ENCODE measurements around the gene C16orf96. TPM values are rescaled to one million over a fixed set of nuclear protein-coding genes. Genes with fewer than 3 reads are reported as not detected.

The C16orf96 gene
- polyA plus RNA-seq, 4 donors, result 0.03 to 0.07 TPM; not detected in 2

DNA sequence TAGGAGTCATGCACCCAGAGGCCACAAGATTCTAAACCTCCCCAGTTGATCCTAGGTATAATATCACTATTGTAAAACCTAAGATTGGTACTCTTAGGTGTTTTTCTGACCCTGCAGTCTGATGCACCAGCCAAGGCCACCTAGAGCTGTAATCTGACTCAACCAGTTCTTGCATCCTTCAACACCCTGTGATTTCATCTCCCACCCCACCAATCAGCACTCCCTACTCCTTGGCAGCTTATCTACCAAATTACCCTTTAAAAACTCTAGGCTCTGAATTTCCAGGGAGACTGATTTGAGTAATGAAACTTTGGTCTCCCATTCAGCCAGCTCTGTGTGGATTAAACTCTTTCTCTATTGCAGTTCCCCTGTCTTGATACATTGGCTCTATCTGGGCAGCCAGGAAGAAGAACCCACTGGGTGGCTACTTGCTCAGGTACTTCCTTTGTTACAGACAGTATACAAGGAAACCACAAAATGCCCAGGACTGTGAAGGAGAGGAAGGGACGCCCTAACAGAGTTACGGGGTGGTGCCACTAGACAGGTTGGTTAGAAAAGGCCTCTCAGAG lies 16.3 kb upstream of the C16orf96 start:
- no peak overlapping the region for H3K27ac ChIP-seq (ENCODE audit: low read depth in 1 of 3, low read length in 2 of 3)
- H3K4me3 ChIP-seq (ENCODE audit: low read depth in 1 of 3, low read length in 3 of 3), result no peak overlapping the region
- FAIRE-seq, result no peak
- WGBS, 3 donors, result 97 to 100% (median 97%) methylated on average over 2 of the region's 2 CpGs
- H3K4me1 ChIP-seq (ENCODE audit: control insufficient read depth in 3 of 3, insufficient read depth in 2 of 3, low read depth in 1 of 3, low read length in 2 of 3), result peaks cover 0 to 9% (median 4%) of the 10 kb centered on the region in 3 donors
- peaks cover 0 to 22% of the 10 kb centered on the region in 2 donors for H3K9me3 ChIP-seq (ENCODE audit: control insufficient read depth in 2 of 2, insufficient read depth in 1 of 2, low read depth in 1 of 2, low read length in 1 of 2)
- H3K36me3 ChIP-seq (ENCODE audit: control insufficient read depth in 3 of 3, insufficient read depth in 2 of 3, low read depth in 1 of 3, low read length in 3 of 3), result peaks cover 0 to 13% (median 0%) of the 10 kb centered on the region in 3 donors
- no peaks in the 10 kb centered on the region for H3K27me3 ChIP-seq (ENCODE audit: control insufficient read depth in 3 of 3, insufficient read depth in 3 of 3, low read length in 3 of 3)
- DNase-seq, result no peak

- Histone ChIP-seq H3K36me3 (ENCODE audit: control insufficient read depth in 3 of 3, insufficient read depth in 2 of 3, low read depth in 1 of 3, low read length in 3 of 3) (no peaks in the 10 kb centered on the region), H3K27ac (ENCODE audit: low read depth in 1 of 3, low read length in 2 of 3) (no peak overlapping the region), H3K27me3 (ENCODE audit: control insufficient read depth in 3 of 3, insufficient read depth in 3 of 3, low read length in 3 of 3) (no peaks in the 10 kb centered on the region), H3K4me1 (ENCODE audit: control insufficient read depth in 3 of 3, insufficient read depth in 2 of 3, low read depth in 1 of 3, low read length in 2 of 3) (no peaks in the 10 kb centered on the region), H3K9me3 (ENCODE audit: control insufficient read depth in 2 of 2, insufficient read depth in 1 of 2, low read depth in 1 of 2, low read length in 1 of 2) (peaks cover 0 to 14% of the 10 kb centered on the region in 2 donors), H3K4me3 (ENCODE audit: low read depth in 1 of 3, low read length in 3 of 3) (no peak overlapping the region)
- no peak for FAIRE-seq
- no peak for DNase-seq
- WGBS, 3 donors, result 78 to 83% (median 80%) methylated on average over 8 of the region's 8 CpGs
These were observed 11.7 kb upstream of the C16orf96 start for GRCh38 chr16:4544473-4544872.

GRCh38 chr16:4548124-4548523 lies 8.0 kb upstream of the C16orf96 start:
- Histone ChIP-seq H3K4me1 (ENCODE audit: control insufficient read depth in 3 of 3, insufficient read depth in 2 of 3, low read depth in 1 of 3, low read length in 2 of 3) (peaks cover 0 to 3% (median 0%) of the 10 kb centered on the region in 3 donors), H3K4me3 (ENCODE audit: low read depth in 1 of 3, low read length in 3 of 3) (no peak overlapping the region), H3K27me3 (ENCODE audit: control insufficient read depth in 3 of 3, insufficient read depth in 3 of 3, low read length in 3 of 3) (no peaks in the 10 kb centered on the region), H3K36me3 (ENCODE audit: control insufficient read depth in 3 of 3, insufficient read depth in 2 of 3, low read depth in 1 of 3, low read length in 3 of 3) (no peaks in the 10 kb centered on the region), H3K9me3 (ENCODE audit: control insufficient read depth in 2 of 2, insufficient read depth in 1 of 2, low read depth in 1 of 2, low read length in 1 of 2) (no peaks in the 10 kb centered on the region), H3K27ac (ENCODE audit: low read depth in 1 of 3, low read length in 2 of 3) (no peak overlapping the region)
- no peak for FAIRE-seq
- 17 to 68% (median 45%) methylated on average over 13 of the region's 13 CpGs for WGBS, 3 donors
- DNase-seq, result peak in 1 of 2 donors; percentile 49

GRCh38 chr16:4550591-4550990 lies 5.5 kb upstream of the C16orf96 start:
- DNase-seq (no peak), FAIRE-seq (no peak)
- Histone ChIP-seq H3K27ac (ENCODE audit: low read depth in 1 of 3, low read length in 2 of 3) (no peak overlapping the region), H3K36me3 (ENCODE audit: control insufficient read depth in 3 of 3, insufficient read depth in 2 of 3, low read depth in 1 of 3, low read length in 3 of 3) (no peaks in the 10 kb centered on the region), H3K9me3 (ENCODE audit: control insufficient read depth in 2 of 2, insufficient read depth in 1 of 2, low read depth in 1 of 2, low read length in 1 of 2) (no peaks in the 10 kb centered on the region), H3K4me1 (ENCODE audit: control insufficient read depth in 3 of 3, insufficient read depth in 2 of 3, low read depth in 1 of 3, low read length in 2 of 3) (peaks cover 0 to 3% (median 0%) of the 10 kb centered on the region in 3 donors), H3K27me3 (ENCODE audit: control insufficient read depth in 3 of 3, insufficient read depth in 3 of 3, low read length in 3 of 3) (no peaks in the 10 kb centered on the region), H3K4me3 (ENCODE audit: low read depth in 1 of 3, low read length in 3 of 3) (no peak overlapping the region)
- 38 to 49% (median 42%) methylated on average over 4 of the region's 4 CpGs for WGBS, 3 donors

DNA sequence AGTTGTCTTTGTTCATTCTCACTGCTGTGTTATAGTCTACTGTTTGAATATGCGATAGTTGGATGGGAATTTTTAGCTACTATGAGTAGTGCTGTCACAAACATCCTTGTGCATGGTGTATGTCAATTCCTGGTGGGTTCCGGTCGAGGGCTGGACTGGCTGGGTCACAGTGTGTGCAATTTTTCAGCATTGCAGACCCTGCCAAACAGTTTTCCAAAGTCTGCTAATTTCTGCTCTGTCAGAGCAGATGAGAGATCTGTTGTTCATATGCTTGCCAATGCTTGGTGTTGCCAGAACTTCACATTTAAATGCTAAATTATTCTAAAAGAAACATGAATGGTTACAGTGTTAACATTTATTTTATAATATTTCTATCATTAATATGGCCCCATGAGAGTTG lies 3.6 kb upstream of the C16orf96 start:
- no peaks in the 10 kb centered on the region for H3K9me3 ChIP-seq (ENCODE audit: control insufficient read depth in 2 of 2, insufficient read depth in 1 of 2, low read depth in 1 of 2, low read length in 1 of 2)
- H3K4me3 ChIP-seq (ENCODE audit: low read depth in 1 of 3, low read length in 3 of 3), result no peak overlapping the region
- no peak overlapping the region for H3K27ac ChIP-seq (ENCODE audit: low read depth in 1 of 3, low read length in 2 of 3)
- no peak for DNase-seq
- no peak for FAIRE-seq
- WGBS, 3 donors, result 67 to 87% (median 86%) methylated on average over 3 of the region's 3 CpGs
- no peaks in the 10 kb centered on the region for H3K27me3 ChIP-seq (ENCODE audit: control insufficient read depth in 3 of 3, insufficient read depth in 3 of 3, low read length in 3 of 3)
- H3K36me3 ChIP-seq (ENCODE audit: control insufficient read depth in 3 of 3, insufficient read depth in 2 of 3, low read depth in 1 of 3, low read length in 3 of 3), result no peaks in the 10 kb centered on the region
- peaks cover 0 to 3% (median 0%) of the 10 kb centered on the region in 3 donors for H3K4me1 ChIP-seq (ENCODE audit: control insufficient read depth in 3 of 3, insufficient read depth in 2 of 3, low read depth in 1 of 3, low read length in 2 of 3)

- DNase-seq, result no peak
- Histone ChIP-seq H3K27ac (ENCODE audit: low read depth in 1 of 3, low read length in 2 of 3) (no peak overlapping the region), H3K4me1 (ENCODE audit: control insufficient read depth in 3 of 3, insufficient read depth in 2 of 3, low read depth in 1 of 3, low read length in 2 of 3) (peaks cover 0 to 3% (median 0%) of the 10 kb centered on the region in 3 donors), H3K36me3 (ENCODE audit: control insufficient read depth in 3 of 3, insufficient read depth in 2 of 3, low read depth in 1 of 3, low read length in 3 of 3) (no peaks in the 10 kb centered on the region), H3K9me3 (ENCODE audit: control insufficient read depth in 2 of 2, insufficient read depth in 1 of 2, low read depth in 1 of 2, low read length in 1 of 2) (no peaks in the 10 kb centered on the region), H3K4me3 (ENCODE audit: low read depth in 1 of 3, low read length in 3 of 3) (no peak overlapping the region), H3K27me3 (ENCODE audit: control insufficient read depth in 3 of 3, insufficient read depth in 3 of 3, low read length in 3 of 3) (no peaks in the 10 kb centered on the region)
- FAIRE-seq, result no peak
- 71 to 86% (median 73%) methylated on average over 14 of the region's 14 CpGs for WGBS, 3 donors
These were observed 440 bp downstream of the C16orf96 start for GRCh38 chr16:4556580-4556979.

GRCh38 chr16:4557973-4558372 lies 1.8 kb downstream of the C16orf96 start:
- Histone ChIP-seq H3K4me1 (ENCODE audit: control insufficient read depth in 3 of 3, insufficient read depth in 2 of 3, low read depth in 1 of 3, low read length in 2 of 3) (peaks cover 0 to 1% (median 0%) of the 10 kb centered on the region in 3 donors), H3K27me3 (ENCODE audit: control insufficient read depth in 3 of 3, insufficient read depth in 3 of 3, low read length in 3 of 3) (no peaks in the 10 kb centered on the region), H3K4me3 (ENCODE audit: low read depth in 1 of 3, low read length in 3 of 3) (no peak overlapping the region), H3K27ac (ENCODE audit: low read depth in 1 of 3, low read length in 2 of 3) (no peak overlapping the region), H3K36me3 (ENCODE audit: control insufficient read depth in 3 of 3, insufficient read depth in 2 of 3, low read depth in 1 of 3, low read length in 3 of 3) (no peaks in the 10 kb centered on the region), H3K9me3 (ENCODE audit: control insufficient read depth in 2 of 2, insufficient read depth in 1 of 2, low read depth in 1 of 2, low read length in 1 of 2) (no peaks in the 10 kb centered on the region)
- DNase-seq, result no peak
- WGBS, 3 donors, result 74 to 80% (median 79%) methylated on average over 10 of the region's 10 CpGs
- no peak for FAIRE-seq

- H3K27me3 ChIP-seq (ENCODE audit: control insufficient read depth in 3 of 3, insufficient read depth in 3 of 3, low read length in 3 of 3), result no peaks in the 10 kb centered on the region
- FAIRE-seq (no peak), DNase-seq (no peak)
- no peaks in the 10 kb centered on the region for H3K4me1 ChIP-seq (ENCODE audit: control insufficient read depth in 3 of 3, insufficient read depth in 2 of 3, low read depth in 1 of 3, low read length in 2 of 3)
- H3K4me3 ChIP-seq (ENCODE audit: low read depth in 1 of 3, low read length in 3 of 3), result no peak overlapping the region
- WGBS, 3 donors, result 69 to 75% (median 71%) methylated on average over 9 of the region's 9 CpGs
- no peak overlapping the region for H3K27ac ChIP-seq (ENCODE audit: low read depth in 1 of 3, low read length in 2 of 3)
- no peaks in the 10 kb centered on the region for H3K9me3 ChIP-seq (ENCODE audit: control insufficient read depth in 2 of 2, insufficient read depth in 1 of 2, low read depth in 1 of 2, low read length in 1 of 2)
- no peaks in the 10 kb centered on the region for H3K36me3 ChIP-seq (ENCODE audit: control insufficient read depth in 3 of 3, insufficient read depth in 2 of 3, low read depth in 1 of 3, low read length in 3 of 3)
These were observed 5.5 kb downstream of the C16orf96 start for GRCh38 chr16:4561596-4561995.

Data from small intestine (tissue), 7 donors.